Body of pancreas (tissue), 4 donors: ENCODE results near the gene BABAM1.

Source experiments
- CTCF ChIP-seq, 7 experiments: fragments of 450-650 bp in 4 of 7; fragments of 200-600 bp in 3 of 7; sonication (generic) in 3 of 7; IDR thresholded peaks; one replicate each; pipeline ENCODE4 v1.5.1; 2016 to 2019; ENCODE audit warnings: antibody characterized with exemption in 7 of 7
- POLR2A ChIP-seq, 3 donors: fragments of 450-650 bp; IDR thresholded peaks; one replicate each; pipeline ENCODE4 v1.6.1; 2016; ENCODE audit warnings: antibody characterized with exemption in 3 of 3, mild to moderate bottlenecking in 2 of 3

- TF ChIP-seq CTCF (IDR thresholded peaks at IDR 0.05) (no peak), POLR2A (IDR thresholded peaks at IDR 0.05) (no peak)
Measured at GRCh38 chr19:17268754-17269153, 1.5 kb downstream of the BABAM1 start.
